ENCODE data around the gene DIPK1B. TPM values are rescaled to one million over a fixed set of nuclear protein-coding genes. Genes with fewer than 3 reads are reported as not detected.

DIPK1B gene
- total and polyA plus RNA-seq, 10 of the 15 experiments (the other 5 are each of a cell fraction or from before 2014, with no cell fraction given) = 0.08 to 0.28 (median 0.13) TPM; not detected in 3

- TF ChIP-seq SMC3 (IDR thresholded peaks at IDR 0.05; ENCODE audit: borderline replicate concordance, low read length) = no peak
- no peak for TF ChIP-seq BRCA1 (IDR thresholded peaks at IDR 0.05; ENCODE audit: low read depth, low read length)
- no peak for TF ChIP-seq PKNOX1 (IDR thresholded peaks at IDR 0.05)
- no peak for TF ChIP-seq SUPT20H (IDR thresholded peaks at IDR 0.05; ENCODE audit: borderline replicate concordance, control insufficient read depth, low read depth, low read length)
- no peak for TF ChIP-seq STAT3 (IDR thresholded peaks at IDR 0.05; ENCODE audit: low read depth, low read length)
Observed at GRCh38 chr9:136740069-136740468, 27.7 kb downstream of the DIPK1B start (continued).

GRCh38 chr9:136740491-136740890, 28.1 kb downstream of the DIPK1B start:
- CTCF ChIA-PET = interaction anchor here (1.7 kb wide), 1 partner anchor 14 kb away, joined by 6 read pairs; no protein-coding TSS in a partner anchor
- H3K4me2 ChIP-seq (ENCODE audit: control insufficient read depth, insufficient read depth) = no peak overlapping the region
- intact Hi-C loops (cut with micrococcal nuclease; ENCODE audit: unreplicated experiment) = no loop called here

More at GRCh38 chr9:136740491-136740890, 28.1 kb downstream of the DIPK1B start:
- DNase-seq (ENCODE audit: low read depth, low spot score) = no peak
- ATAC-seq = no peak
- SMC1A ChIA-PET (ENCODE audit: uncharacterized antibody, unreplicated experiment) = interaction anchor here (2.2 kb wide), 1 partner anchor 13 kb away, joined by 7 read pairs; no protein-coding TSS in a partner anchor
- Histone ChIP-seq H3K27ac (ENCODE audit: control insufficient read depth, insufficient read depth) (no peak overlapping the region), H3K79me2 (ENCODE audit: control insufficient read depth, insufficient read depth, low read length) (no peaks in the 10 kb centered on the region), H2AFZ (ENCODE audit: control insufficient read depth, low read depth, low read length) (no peak overlapping the region), H3K9me3 (replicated peaks; ENCODE audit: control insufficient read depth, insufficient read depth, low read length) (no peaks in the 10 kb centered on the region), H3K4me1 (ENCODE audit: control insufficient read depth, insufficient read depth, low read length) (peaks cover 15% of the 10 kb centered on the region), H3K36me3 (ENCODE audit: control insufficient read depth in 2 of 2, insufficient read depth in 2 of 2, low read length in 1 of 2) (no peaks in the 10 kb centered on the region), H4K20me1 (ENCODE audit: control insufficient read depth, insufficient read depth) (no peaks in the 10 kb centered on the region), H3K4me3 (no peak overlapping the region), H3K27me3 (replicated peaks in 1 of 2; ENCODE audit: control insufficient read depth in 2 of 2, insufficient read depth in 2 of 2, low read length in 1 of 2) (peaks cover 0 to 8% of the 10 kb centered on the region in 2 experiments; a peak in 3 of 4 replicates), H3K9ac (ENCODE audit: control insufficient read depth, insufficient read depth, low read length) (no peak overlapping the region)
- no peak for TF ChIP-seq RB1 (IDR thresholded peaks at IDR 0.05; ENCODE audit: borderline replicate concordance)
- TF ChIP-seq TARDBP (IDR thresholded peaks at IDR 0.05; ENCODE audit: borderline replicate concordance) = no peak
- TF ChIP-seq SIX5 (IDR thresholded peaks at IDR 0.05; ENCODE audit: low read depth, low read length, severe bottlenecking) = no peak
- no peak for TF ChIP-seq FOS (IDR thresholded peaks at IDR 0.05; ENCODE audit: borderline replicate concordance, extremely low read depth, insufficient read length)
- TF ChIP-seq NFYA (IDR thresholded peaks at IDR 0.05; ENCODE audit: borderline replicate concordance, low read depth, low read length) = no peak
- no peak for FAIRE-seq
- 65% methylated on average over 14 of the region's 16 CpGs for WGBS (ENCODE audit: insufficient coverage, insufficient replicate concordance, low lambda C conversion rate, missing lambda C conversion rate)
- POLR2A ChIA-PET = interaction anchor here (1.1 kb wide), 1 partner anchor 12 kb away, joined by 4 read pairs; no protein-coding TSS in a partner anchor
- BruUV-seq (replicated peaks) = no TSS peak
- in situ Hi-C loops (cut with MboI) = no loop called here
- RAD21 ChIA-PET (ENCODE audit: unreplicated experiment) = no interaction called here

Measured in GM12878 (cell line).